ENCODE results near the gene METTL16.

- TF ChIP-seq POLR2AphosphoS5 (IDR thresholded peaks at IDR 0.05) (peak in 1 of 3 donors; percentile 50), POLR2A (IDR thresholded peaks at IDR 0.05) (no peak), CTCF (IDR thresholded peaks at IDR 0.05 in 8 of 11, conservative IDR thresholded peaks at IDR 0.05 in 3 of 11) (no peak)
Observed at GRCh38 chr17:2388020-2388682, 123.5 kb downstream of the METTL16 start.
